DND-41 (cell line): ENCODE measurements around the gene SLC25A22.

Experiments used
- CTCF ChIP-seq: IDR thresholded peaks from 2 replicates; pipeline ENCODE4 v1.5.1; 2012; ENCODE audit warnings: borderline replicate concordance, low read length, moderate library complexity, mild to moderate bottlenecking; ENCODE audit not compliant: poor library complexity, severe bottlenecking; ENCODE audit errors: extremely low read depth
- EZH2 ChIP-seq: IDR thresholded peaks from 3 replicates; pipeline ENCODE4 v1.6.1; 2012; ENCODE audit warnings: borderline replicate concordance, low read depth, mild to moderate bottlenecking, moderate library complexity, low read length, inconsistent platforms; ENCODE audit not compliant: severe bottlenecking

GRCh38 chr11:779955-780532, 18.0 kb downstream of the SLC25A22 start:
- TF ChIP-seq CTCF (no peak), EZH2 (no peak)
